ENCODE data around the gene FCSK. TPM values are rescaled to one million over a fixed set of nuclear protein-coding genes. Genes with fewer than 3 reads are reported as not detected.
A peak's percentile ranks its signal among the peaks of the same experiment; 100 is the strongest.

The FCSK gene
- total RNA-seq, 1 donor from 2014 or later = 11.4 TPM

- DNase-seq (ENCODE audit: low read depth) = no peak
These were observed 1.1 kb upstream of the FCSK start for GRCh38 chr16:70453117-70453891.

GRCh38 chr16:70453892-70454221, 538 bp upstream of the FCSK start:
- peak; percentile 72 for DNase-seq (ENCODE audit: low read depth)

- DNase-seq (ENCODE audit: low read depth) = no peak
These were observed 1.5 kb downstream of the FCSK start for GRCh38 chr16:70455910-70456309.

GRCh38 chr16:70457446-70458166, 3.2 kb downstream of the FCSK start:
- no peak for DNase-seq (ENCODE audit: low read depth)

GRCh38 chr16:70460737-70461261, 6.4 kb downstream of the FCSK start:
- peak; percentile 41 for DNase-seq (ENCODE audit: low read depth)

GRCh38 chr16:70463235-70463634, 8.8 kb downstream of the FCSK start:
- DNase-seq (ENCODE audit: low read depth) = no peak

GRCh38 chr16:70465999-70466804, 11.8 kb downstream of the FCSK start:
- no peak for DNase-seq (ENCODE audit: low read depth)

GRCh38 chr16:70466805-70467076, 12.3 kb downstream of the FCSK start:
- no peak for DNase-seq (ENCODE audit: low read depth)

GRCh38 chr16:70467113-70467512, 12.7 kb downstream of the FCSK start:
- DNase-seq (ENCODE audit: low read depth) = no peak

GRCh38 chr16:70467608-70468007, 13.2 kb downstream of the FCSK start:
- DNase-seq (ENCODE audit: low read depth) = no peak

GRCh38 chr16:70468776-70469525, 14.6 kb downstream of the FCSK start:
- DNase-seq (ENCODE audit: low read depth) = no peak

- no peak for DNase-seq (ENCODE audit: low read depth)
These were observed 15.9 kb downstream of the FCSK start for GRCh38 chr16:70470141-70470926.

- peak; percentile 28 for DNase-seq (ENCODE audit: low read depth)
These were observed 16.5 kb downstream of the FCSK start for GRCh38 chr16:70470927-70471341.

- no peak for DNase-seq (ENCODE audit: low read depth)
These were observed 18.5 kb downstream of the FCSK start for GRCh38 chr16:70472786-70473433.

GRCh38 chr16:70473446-70474319, 19.3 kb downstream of the FCSK start:
- DNase-seq (ENCODE audit: low read depth) = no peak

- DNase-seq (ENCODE audit: low read depth) = no peak
These were observed 20.1 kb downstream of the FCSK start for GRCh38 chr16:70474320-70475053.

GRCh38 chr16:70475054-70475871, 20.9 kb downstream of the FCSK start:
- DNase-seq (ENCODE audit: low read depth) = no peak

Measured in myocyte (in vitro differentiated cells).